DOHH2 (cell line): Measurements from ENCODE around the gene LRRC2.

Experiments used
- H3F3A ChIP-seq: fragments of 200-600 bp; sonication (generic), shearing (Covaris generic); 2 replicates; pipeline ENCODE4 v1.6.0; 2016; ENCODE audit warnings: antibody characterized with exemption, mild to moderate bottlenecking; ENCODE audit not compliant: control insufficient read depth, insufficient read depth
- H3K27ac ChIP-seq: fragments of 200-600 bp; sonication (generic); 2 replicates; pipeline ENCODE4 v1.5.1; 2014; ENCODE audit warnings: low read depth, mild to moderate bottlenecking, low read length, moderate library complexity
- H3K27me3 ChIP-seq: fragments of 200-600 bp; sonication (generic); 2 replicates; pipeline ENCODE4 v1.6.1; 2014; ENCODE audit warnings: mild to moderate bottlenecking, low read length, mixed read lengths; ENCODE audit not compliant: control insufficient read depth
- H3K36me3 ChIP-seq: fragments of 200-600 bp; sonication (generic); 2 replicates; pipeline ENCODE4 v1.6.1; 2014; ENCODE audit warnings: mild to moderate bottlenecking, low read length, moderate library complexity, mixed read lengths; ENCODE audit not compliant: control insufficient read depth
- H3K4me1 ChIP-seq: fragments of 200-600 bp; sonication (generic); 2 replicates; pipeline ENCODE4 v1.6.1; 2014; ENCODE audit warnings: mild to moderate bottlenecking, low read length, mixed read lengths; ENCODE audit not compliant: control insufficient read depth
- H3K4me2 ChIP-seq: fragments of 200-600 bp; sonication (generic); 2 replicates; pipeline ENCODE4 v1.6.0; 2014; ENCODE audit warnings: mild to moderate bottlenecking, low read length, moderate library complexity
- H3K4me3 ChIP-seq: fragments of 200-600 bp; sonication (generic); 2 replicates; pipeline ENCODE4 v1.5.1; 2014; ENCODE audit warnings: mild to moderate bottlenecking, low read length, mixed read lengths
- H3K79me2 ChIP-seq: fragments of 200-600 bp; sonication (generic); 2 replicates; pipeline ENCODE4 v1.6.1; 2014; ENCODE audit warnings: mild to moderate bottlenecking, low read length, mixed read lengths; ENCODE audit not compliant: control insufficient read depth
- H3K9me2 ChIP-seq: fragments of 200-600 bp; sonication (generic); replicated peaks from 2 replicates; pipeline ENCODE4 v1.6.1; 2014; ENCODE audit warnings: mild to moderate bottlenecking, low read length, mixed read lengths; ENCODE audit not compliant: control insufficient read depth
- H3K9me3 ChIP-seq: fragments of 200-600 bp; sonication (generic); 2 replicates; pipeline ENCODE4 v1.6.1; 2014; ENCODE audit warnings: antibody characterized with exemption, low read length, mixed read lengths; ENCODE audit not compliant: control insufficient read depth, insufficient read depth
- H4K20me1 ChIP-seq: fragments of 200-600 bp; sonication (generic); 2 replicates; pipeline ENCODE4 v1.6.0; 2014; ENCODE audit warnings: low read depth, mild to moderate bottlenecking, antibody characterized with exemption, low read length, moderate library complexity; ENCODE audit not compliant: control insufficient read depth, insufficient read depth
- CTCF ChIP-seq: fragments of 200-600 bp; sonication (generic); IDR thresholded peaks from one replicate; pipeline ENCODE4 v1.5.1; 2014; ENCODE audit warnings: antibody characterized with exemption, mild to moderate bottlenecking, low read depth, low read length; ENCODE audit not compliant: poor library complexity, severe bottlenecking
- EZH2phosphoT487 ChIP-seq: fragments of 200-600 bp; sonication (generic); IDR thresholded peaks from 2 replicates; pipeline ENCODE4 v1.6.1; 2017; ENCODE audit warnings: borderline replicate concordance, mild to moderate bottlenecking, antibody characterized with exemption, low read length, moderate library complexity, mixed read lengths

LRRC2 gene

GRCh38 chr3:46576879-46577278 is 10.8 kb upstream of the LRRC2 start:
- H3K4me2 ChIP-seq = no peak overlapping the region
- no peaks in the 10 kb centered on the region for H3K36me3 ChIP-seq
- H3K79me2 ChIP-seq = no peaks in the 10 kb centered on the region
- no peak overlapping the region for H3K4me3 ChIP-seq
- no peaks in the 10 kb centered on the region for H3K9me3 ChIP-seq
- H3K27ac ChIP-seq = no peak overlapping the region
- H3K27me3 ChIP-seq = no peaks in the 10 kb centered on the region
- no peaks in the 10 kb centered on the region for H3K9me2 ChIP-seq
- H4K20me1 ChIP-seq = no peaks in the 10 kb centered on the region
- no peak for TF ChIP-seq EZH2phosphoT487
- no peak for TF ChIP-seq CTCF
- H3F3A ChIP-seq = no peaks in the 10 kb centered on the region
- H3K4me1 ChIP-seq = peaks cover 4% of the 10 kb centered on the region; the same call in 1 of the 2 replicates

- TF ChIP-seq EZH2phosphoT487 (no peak), CTCF (no peak)
- no peaks in the 10 kb centered on the region for H4K20me1 ChIP-seq
- no peaks in the 10 kb centered on the region for H3K9me3 ChIP-seq
- no peaks in the 10 kb centered on the region for H3K9me2 ChIP-seq
- H3K4me3 ChIP-seq = no peak overlapping the region
- no peaks in the 10 kb centered on the region for H3K79me2 ChIP-seq
- no peaks in the 10 kb centered on the region for H3K36me3 ChIP-seq
- H3K4me1 ChIP-seq = peaks cover 4% of the 10 kb centered on the region; the same call in 1 of the 2 replicates
- H3K27me3 ChIP-seq = no peaks in the 10 kb centered on the region
- no peak overlapping the region for H3K4me2 ChIP-seq
- H3F3A ChIP-seq = no peaks in the 10 kb centered on the region
- no peak overlapping the region for H3K27ac ChIP-seq
Observed at GRCh38 chr3:46576386-46576785, 10.3 kb upstream of the LRRC2 start.

- Histone ChIP-seq H4K20me1 (no peaks in the 10 kb centered on the region), H3K9me2 (no peaks in the 10 kb centered on the region), H3K27ac (no peak overlapping the region), H3K9me3 (no peaks in the 10 kb centered on the region), H3K27me3 (no peaks in the 10 kb centered on the region), H3K36me3 (no peaks in the 10 kb centered on the region), H3K4me2 (no peak overlapping the region), H3F3A (no peaks in the 10 kb centered on the region), H3K79me2 (no peaks in the 10 kb centered on the region), H3K4me1 (no peaks in the 10 kb centered on the region), H3K4me3 (no peak overlapping the region)
- no peak for TF ChIP-seq CTCF
- TF ChIP-seq EZH2phosphoT487 = no peak
Observed at GRCh38 chr3:46575577-46576222, 9.6 kb upstream of the LRRC2 start.
